HepG2 (cell line): ENCODE data around the gene ADPRS. TPM values are rescaled to one million over a fixed set of nuclear protein-coding genes. Genes with fewer than 3 reads are reported as not detected.
A peak's percentile ranks its signal among the peaks of the same experiment; 100 is the strongest.

Source experiments
- ATAC-seq: fragments of 200-7000 bp; cut with Tn5 transposase; 3 replicates; pipeline ENCODE4 v1.9.1; 2020; ENCODE audit warnings: mild to moderate bottlenecking, moderate library complexity
- BruUV-seq: library from RNA; stranded (reverse); fragments of 400-500 nt; replicated peaks from 2 replicates; lab custom pipeline; 2021; lab: Mats Ljungman, UMichigan
- CTCF ChIA-PET: fragments of 300-600 bp; formaldehyde crosslinking; extraction: SDS; loops from one replicate; lab custom pipeline; 2021; ENCODE audit warnings: low total read pairs, inconsistent platforms, low intra/inter-chr PET ratio; lab: Yijun Ruan, JAX
- POLR2A ChIA-PET: fragments of 350-600 bp; sonication (Branson Sonifier 250); formaldehyde crosslinking; loops from one replicate; lab custom pipeline; 2020; ENCODE audit warnings: antibody characterized with exemption, inconsistent platforms; lab: Yijun Ruan, JAX
- DNase-seq: peaks from one replicate; pipeline ENCODE4 v3.0.0-alpha.2; 2015; ENCODE audit warnings: low spot score
- FAIRE-seq: peaks from 3 replicates; lab custom pipeline; 2011; peaks lifted over from hg19 to GRCh38; lab: Jason Lieb, UNC
- H2AFZ ChIP-seq: one replicate; pipeline ENCODE4 v1.6.1; 2011; ENCODE audit warnings: low read length, inconsistent platforms
- H3K27ac ChIP-seq: fragments of 300-600 bp; 3 replicates; pipeline ENCODE4 v1.8.0; 2011; ENCODE audit warnings: mixed run types, mild to moderate bottlenecking, mixed read lengths, low read length, inconsistent platforms; ENCODE audit not compliant: insufficient read depth; ENCODE audit errors: extremely low read length
- H3K27me3 ChIP-seq, 2 experiments: fragments of 200-600 bp in 1 of 2; 2 replicates in 1 of 2; 3 replicates in 1 of 2; pipeline versions ENCODE4 v1.6.0 to v1.8.0; 2011; ENCODE audit warnings: low read length in 2 of 2, mild to moderate bottlenecking in 2 of 2, moderate library complexity in 2 of 2, inconsistent platforms in 1 of 2; ENCODE audit not compliant: insufficient read depth in 2 of 2, control insufficient read depth in 1 of 2
- H3K36me3 ChIP-seq, 2 experiments: fragments of 200-600 bp in 1 of 2; replicated peaks in 1 of 2; 2 replicates in 1 of 2; 3 replicates in 1 of 2; pipeline versions ENCODE4 v1.5.1 to v1.8.0; 2011; ENCODE audit warnings: low read length in 2 of 2, inconsistent platforms in 1 of 2; ENCODE audit not compliant: insufficient read depth in 2 of 2, control insufficient read depth in 1 of 2
- H3K4me1 ChIP-seq: 2 replicates; pipeline ENCODE4 v1.5.1; 2012; ENCODE audit warnings: low read length, inconsistent platforms; ENCODE audit not compliant: insufficient read depth
- H3K4me2 ChIP-seq: 2 replicates; pipeline ENCODE4 v1.6.0; 2011; ENCODE audit warnings: low read depth, low read length, inconsistent platforms
- H3K4me3 ChIP-seq, 3 experiments: fragments of 200-600 bp in 1 of 3; sonication (generic), shearing (Covaris generic) in 1 of 3; replicated peaks in 1 of 3; 2 replicates each; pipeline ENCODE4 v1.5.1; 2011 to 2016; ENCODE audit warnings: low read length in 3 of 3, inconsistent platforms in 2 of 3, low read depth in 2 of 3, mild to moderate bottlenecking in 2 of 3, control low read depth in 1 of 3, mixed read lengths in 1 of 3; ENCODE audit not compliant: insufficient read depth in 1 of 3
- H3K79me2 ChIP-seq: one replicate; pipeline ENCODE4 v1.6.1; 2011; ENCODE audit warnings: low read length, inconsistent platforms; ENCODE audit not compliant: insufficient read depth
- H3K9ac ChIP-seq: 2 replicates; pipeline ENCODE4 v1.6.0; 2011; ENCODE audit warnings: mild to moderate bottlenecking, low read depth, low read length, inconsistent platforms; ENCODE audit not compliant: insufficient read depth
- H3K9me3 ChIP-seq: 2 replicates; pipeline ENCODE4 v1.5.1; 2012; ENCODE audit warnings: mild to moderate bottlenecking, low read length
- H4K20me1 ChIP-seq: 2 replicates; pipeline ENCODE4 v1.6.0; 2011; ENCODE audit warnings: inconsistent platforms, mild to moderate bottlenecking, low read length, moderate library complexity; ENCODE audit not compliant: insufficient read depth
- ATF5 ChIP-seq: sonication (generic); formaldehyde crosslinking; IDR thresholded peaks from 2 replicates; pipeline ENCODE4 v1.4.0; 2020; ENCODE audit warnings: mild to moderate bottlenecking, low read depth, missing genetic modification reagents
- FOXP4 ChIP-seq: sonication (generic); formaldehyde crosslinking; IDR thresholded peaks from 2 replicates; pipeline ENCODE4 v1.4.0; 2020; ENCODE audit warnings: missing genetic modification reagents
- GLI4 ChIP-seq: sonication (generic); formaldehyde crosslinking; IDR thresholded peaks from 2 replicates; pipeline ENCODE4 v1.5.1; 2020; ENCODE audit warnings: missing genetic modification reagents, mild to moderate bottlenecking, moderate library complexity, borderline replicate concordance
- KIAA2018 ChIP-seq: sonication (generic); formaldehyde crosslinking; IDR thresholded peaks from 2 replicates; pipeline ENCODE4 v1.5.0; 2020; ENCODE audit warnings: mild to moderate bottlenecking, missing genetic modification reagents, borderline replicate concordance
- NPAS2 ChIP-seq: sonication (generic); formaldehyde crosslinking; IDR thresholded peaks from 2 replicates; pipeline ENCODE4 v1.8.0; 2022; ENCODE audit warnings: mild to moderate bottlenecking, missing genetic modification reagents, borderline replicate concordance
- ZNF329 ChIP-seq: sonication (generic); formaldehyde crosslinking; IDR thresholded peaks from 2 replicates; pipeline ENCODE4 v1.9.0; 2021; ENCODE audit warnings: low read depth, mild to moderate bottlenecking, missing genetic modification reagents
- ZNF75D ChIP-seq: sonication (generic); formaldehyde crosslinking; IDR thresholded peaks from 2 replicates; pipeline ENCODE4 v1.8.1; 2023; ENCODE audit warnings: missing genetic modification reagents, mild to moderate bottlenecking, borderline replicate concordance
- ZNF83 ChIP-seq: sonication (generic); formaldehyde crosslinking; IDR thresholded peaks from 2 replicates; pipeline ENCODE4 v1.4.0; 2020; ENCODE audit warnings: missing genetic modification reagents, mild to moderate bottlenecking, borderline replicate concordance
- WGBS: methylation state at CpG from one replicate; pipeline ENCODE4 v1.1.6; 2017; ENCODE audit warnings: low lambda C conversion rate; 5-methylcytosine and 5-hydroxymethylcytosine counted together
- in situ Hi-C: cut with HindIII; loops from 2 replicates; pipeline ENCODE4 v1.10.0; 2017; ENCODE audit warnings: low pct_unique_long_range_greater_than_20kb; ENCODE audit not compliant: extremely low pct_ligation_motif_present
- intact Hi-C: fragments of 100-400 bp; cut with micrococcal nuclease; formaldehyde crosslinking; loops from one replicate; pipeline ENCODE4 v1.10.0; 2022; ENCODE audit not compliant: unreplicated experiment
- polyA plus RNA-seq, 8 experiments: library from polyadenylated mRNA; depleted of rRNA in 3 of 8; stranded (reverse) in 7 of 8; unstranded in 1 of 8; fragments of >200 nt; fragmentation: Illumina TruSeq in 4 of 8; extraction: Trizol in 4 of 8; gene quantifications; 2 replicates each; pipeline versions ENCODE4 v1.2.1 to v1.2.3, GENCODE V29; 2011 to 2016; ENCODE audit warnings: low read depth in 4 of 8, missing spikeins in 1 of 8, mixed read lengths in 1 of 8; ENCODE audit not compliant: insufficient read depth in 1 of 8
- total RNA-seq, 5 experiments: library from RNA; depleted of rRNA; stranded (reverse); fragments of >200 nt; fragmentation: Illumina TruSeq; extraction: Trizol; gene quantifications; 2 replicates each; pipeline ENCODE4 v1.2.3, GENCODE V29; 2016; ENCODE audit warnings: low read depth in 1 of 5
- TF ChIP-seq, protein P1 (sequence below): sonication (generic); formaldehyde crosslinking; IDR thresholded peaks from 2 replicates; pipeline ENCODE4 v1.8.0; 2022; ENCODE audit warnings: mild to moderate bottlenecking, missing genetic modification reagents

Gene ADPRS
- total and polyA plus RNA-seq, 2 of the 13 experiments (the other 11 are each of a cell fraction or from before 2014, with no cell fraction given): 30.6 to 36.4 TPM

DNA sequence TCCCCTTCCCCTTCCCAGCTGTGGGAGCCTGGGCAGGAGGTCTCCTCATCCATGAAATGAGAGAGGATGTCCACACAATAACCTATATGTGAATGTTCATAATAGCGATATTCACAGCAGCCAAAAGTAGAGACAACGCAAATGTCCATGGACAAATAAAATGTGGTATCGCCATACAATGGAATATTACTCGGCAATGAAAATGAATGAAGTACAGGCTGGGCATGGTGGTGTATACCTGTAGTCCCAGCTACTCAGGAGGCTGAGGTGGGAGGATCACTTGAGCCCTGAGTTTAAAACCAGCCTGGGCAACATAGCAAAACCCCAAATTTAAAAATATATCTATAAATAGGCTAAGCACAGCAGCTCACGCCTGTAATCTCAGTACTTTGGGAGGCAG lies 12.9 kb downstream of the ADPRS start (continued):
- TF ChIP-seq KIAA2018 (CRISPR knock-in tag) (no peak), ZNF83 (CRISPR knock-in tag) (no peak)

DNA sequence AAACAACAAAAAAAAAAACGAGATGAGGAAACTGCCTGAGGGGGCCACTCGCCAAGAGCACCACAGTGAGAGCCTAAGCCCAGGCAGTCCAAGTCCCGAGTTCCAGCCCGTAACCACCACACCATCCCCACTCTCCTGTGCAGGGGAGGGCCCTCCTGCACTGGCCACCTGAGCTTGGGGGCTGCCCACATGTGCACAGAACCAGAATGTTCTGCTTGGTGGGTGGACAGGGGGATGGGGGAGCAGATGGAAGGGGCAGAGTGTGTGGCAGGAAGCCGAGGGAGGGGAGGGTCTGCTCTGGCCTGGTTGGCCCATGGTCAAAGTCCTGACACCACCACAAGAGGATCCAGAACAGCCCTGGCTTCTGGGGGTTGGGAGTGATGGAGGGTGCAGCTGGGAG lies 17.6 kb downstream of the ADPRS start:
- Histone ChIP-seq H3K27me3 (peaks cover 4 to 21% of the 10 kb centered on the region in 2 experiments; a peak in 4 of 5 replicates), H3K4me1 (peaks cover 32% of the 10 kb centered on the region), H2AFZ (no peak overlapping the region), H3K27ac (no peak overlapping the region), H3K36me3 (no peaks in the 10 kb centered on the region), H4K20me1 (no peaks in the 10 kb centered on the region), H3K4me2 (peak overlapping the region; percentile 81), H3K9me3 (no peaks in the 10 kb centered on the region), H3K9ac (no peak overlapping the region), H3K79me2 (no peaks in the 10 kb centered on the region), H3K4me3 (peak overlapping the region in 2 of 3 experiments; percentile 34 to 66; a peak in 3 of 6 replicates)
- FAIRE-seq: no peak
- intact Hi-C loops (no loop called here), in situ Hi-C loops (no loop called here)
- peak; percentile 77 for ATAC-seq
- POLR2A ChIA-PET: interaction anchor here (0.7 to 1.9 kb wide), 3 partner anchors 9 to 759 kb away, joined by 3 to 7 read pairs (median 3); no protein-coding TSS in a partner anchor
- no TSS peak for BruUV-seq
- CTCF ChIA-PET: no interaction called here
- no peak for DNase-seq
- 1% methylated on average over 5 of the region's 5 CpGs for WGBS
- no peak for TF ChIP-seq FOXP4 (CRISPR knock-in tag)
- no peak for TF ChIP-seq ZNF329 (CRISPR knock-in tag)
- TF ChIP-seq GLI4 (CRISPR knock-in tag): no peak
- TF ChIP-seq, protein P1, sequence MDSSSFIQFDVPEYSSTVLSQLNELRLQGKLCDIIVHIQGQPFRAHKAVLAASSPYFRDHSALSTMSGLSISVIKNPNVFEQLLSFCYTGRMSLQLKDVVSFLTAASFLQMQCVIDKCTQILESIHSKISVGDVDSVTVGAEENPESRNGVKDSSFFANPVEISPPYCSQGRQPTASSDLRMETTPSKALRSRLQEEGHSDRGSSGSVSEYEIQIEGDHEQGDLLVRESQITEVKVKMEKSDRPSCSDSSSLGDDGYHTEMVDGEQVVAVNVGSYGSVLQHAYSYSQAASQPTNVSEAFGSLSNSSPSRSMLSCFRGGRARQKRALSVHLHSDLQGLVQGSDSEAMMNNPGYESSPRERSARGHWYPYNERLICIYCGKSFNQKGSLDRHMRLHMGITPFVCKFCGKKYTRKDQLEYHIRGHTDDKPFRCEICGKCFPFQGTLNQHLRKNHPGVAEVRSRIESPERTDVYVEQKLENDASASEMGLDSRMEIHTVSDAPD (CRISPR knock-in tag): no peak
- TF ChIP-seq ATF5 (CRISPR knock-in tag): no peak
- no peak for TF ChIP-seq NPAS2 (CRISPR knock-in tag)
- TF ChIP-seq ZNF75D (CRISPR knock-in tag): no peak
